Endodermal cell (in vitro differentiated cells): ENCODE results near the gene DTNA. TPM values are rescaled to one million over a fixed set of nuclear protein-coding genes. Genes with fewer than 3 reads are reported as not detected.

Experiments used
- DNase-seq: peaks from one replicate; pipeline ENCODE4 v3.0.0-alpha.2; 2017
- H3K27ac ChIP-seq: 2 replicates; pipeline ENCODE4 v1.5.1; 2013; ENCODE audit warnings: mild to moderate bottlenecking, low read depth, low read length, moderate library complexity
- H3K27me3 ChIP-seq: 2 replicates; pipeline ENCODE4 v1.6.1; 2013; ENCODE audit warnings: mild to moderate bottlenecking, low read length, moderate library complexity; ENCODE audit not compliant: insufficient read depth, control insufficient read depth, poor library complexity, severe bottlenecking
- H3K36me3 ChIP-seq: 2 replicates; pipeline ENCODE4 v1.7.0; 2013; ENCODE audit warnings: mild to moderate bottlenecking, low read length, moderate library complexity; ENCODE audit not compliant: control insufficient read depth, insufficient read depth
- H3K4me1 ChIP-seq: one replicate; pipeline ENCODE4 v1.7.0; 2013; ENCODE audit warnings: low read length; ENCODE audit not compliant: control insufficient read depth, insufficient read depth
- H3K4me3 ChIP-seq: 2 replicates; pipeline ENCODE4 v1.5.1; 2013; ENCODE audit warnings: mild to moderate bottlenecking, low read length, moderate library complexity
- H3K9ac ChIP-seq: 2 replicates; pipeline ENCODE4 v1.6.1; 2013; ENCODE audit warnings: mild to moderate bottlenecking, low read length, moderate library complexity; ENCODE audit not compliant: poor library complexity, severe bottlenecking; ENCODE audit errors: extremely low read depth
- H3K9me3 ChIP-seq: 2 replicates; pipeline ENCODE4 v1.6.1; 2013; ENCODE audit warnings: mild to moderate bottlenecking, low read length, moderate library complexity; ENCODE audit not compliant: control insufficient read depth
- H3K27ac Mint-ChIP-seq: 2 replicates; pipeline ENCODE4 v1.8.0; 2020; ENCODE audit warnings: mixed read lengths
- H3K27me3 Mint-ChIP-seq: 2 replicates; pipeline ENCODE4 v1.8.0; 2021; ENCODE audit warnings: mild to moderate bottlenecking, mixed read lengths; ENCODE audit not compliant: insufficient read depth
- H3K36me3 Mint-ChIP-seq: 2 replicates; pipeline ENCODE4 v1.8.0; 2020; ENCODE audit warnings: low read depth, mixed read lengths
- H3K4me1 Mint-ChIP-seq: 2 replicates; pipeline ENCODE4 v1.8.0; 2020; ENCODE audit warnings: mixed read lengths
- H3K4me3 Mint-ChIP-seq: 2 replicates; pipeline ENCODE4 v1.8.0; 2020; ENCODE audit warnings: mild to moderate bottlenecking, moderate library complexity, mixed read lengths
- H3K9me3 Mint-ChIP-seq: 2 replicates; pipeline ENCODE4 v1.8.0; 2020; ENCODE audit warnings: mild to moderate bottlenecking, mixed read lengths
- WGBS, 2 experiments: methylation state at CpG; one replicate each; pipeline versions ENCODE4 v1.1.5 to v1.1.7; 2013; ENCODE audit warnings: missing lambda C conversion rate in 2 of 2, mixed read lengths in 1 of 2; ENCODE audit not compliant: insufficient coverage in 1 of 2, insufficient read length in 1 of 2; 5-methylcytosine and 5-hydroxymethylcytosine counted together
- total RNA-seq, 2 donors: library from RNA; stranded (reverse); fragmentation: NEBNext Ultra II Directional in 1 of 2; extraction: Animal tissue kit (Norgen Biotek cat#: 25700) in 1 of 2; gene quantifications; 2 replicates in 1 of 2; 3 replicates in 1 of 2; pipeline ENCODE4 v1.2.1, GENCODE V29; 2021
- TF ChIP-seq, protein P1 (sequence below): fragments of 200-600 bp; sonication (generic); conservative IDR thresholded peaks from 2 replicates; pipeline ENCODE4 v1.5.0; 2021; ENCODE audit warnings: antibody characterized with exemption, mild to moderate bottlenecking

The DTNA gene
- total RNA-seq, 2 donors from 2014 or later, result 45.6 to 51.6 TPM

DNA sequence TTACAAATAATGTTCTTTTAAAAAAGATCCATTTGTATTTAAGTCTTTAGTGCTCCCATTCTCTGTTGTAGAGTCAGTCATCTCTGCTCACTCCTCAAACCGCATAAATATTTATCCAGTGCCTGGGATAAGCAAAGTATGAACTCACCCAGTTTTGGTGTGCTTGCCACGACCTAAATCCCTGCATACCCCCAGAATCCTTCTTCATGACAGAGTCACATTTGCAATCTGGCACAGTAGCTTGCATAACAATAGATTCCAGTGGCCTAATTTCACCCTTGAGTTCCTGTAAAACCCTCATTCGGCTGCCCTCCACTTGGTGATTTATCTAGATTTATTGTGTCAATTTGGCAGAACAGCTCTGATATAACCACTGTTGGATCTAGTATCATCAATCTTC lies 92.9 kb downstream of the DTNA start:
- TF ChIP-seq, protein P1, sequence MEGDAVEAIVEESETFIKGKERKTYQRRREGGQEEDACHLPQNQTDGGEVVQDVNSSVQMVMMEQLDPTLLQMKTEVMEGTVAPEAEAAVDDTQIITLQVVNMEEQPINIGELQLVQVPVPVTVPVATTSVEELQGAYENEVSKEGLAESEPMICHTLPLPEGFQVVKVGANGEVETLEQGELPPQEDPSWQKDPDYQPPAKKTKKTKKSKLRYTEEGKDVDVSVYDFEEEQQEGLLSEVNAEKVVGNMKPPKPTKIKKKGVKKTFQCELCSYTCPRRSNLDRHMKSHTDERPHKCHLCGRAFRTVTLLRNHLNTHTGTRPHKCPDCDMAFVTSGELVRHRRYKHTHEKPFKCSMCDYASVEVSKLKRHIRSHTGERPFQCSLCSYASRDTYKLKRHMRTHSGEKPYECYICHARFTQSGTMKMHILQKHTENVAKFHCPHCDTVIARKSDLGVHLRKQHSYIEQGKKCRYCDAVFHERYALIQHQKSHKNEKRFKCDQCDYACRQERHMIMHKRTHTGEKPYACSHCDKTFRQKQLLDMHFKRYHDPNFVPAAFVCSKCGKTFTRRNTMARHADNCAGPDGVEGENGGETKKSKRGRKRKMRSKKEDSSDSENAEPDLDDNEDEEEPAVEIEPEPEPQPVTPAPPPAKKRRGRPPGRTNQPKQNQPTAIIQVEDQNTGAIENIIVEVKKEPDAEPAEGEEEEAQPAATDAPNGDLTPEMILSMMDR, result no peak
- Histone ChIP-seq H3K4me3 (no peak overlapping the region), H3K4me1 (peaks cover 3% of the 10 kb centered on the region), H3K36me3 (no peaks in the 10 kb centered on the region), H3K27ac (no peak overlapping the region), H3K9me3 (no peaks in the 10 kb centered on the region), H3K27me3 (no peaks in the 10 kb centered on the region), H3K9ac (no peak overlapping the region)
- WGBS, 2 experiments, result 67 to 71% methylated on average over 3 of the region's 3 CpGs
- H3K9me3 Mint-ChIP-seq, result no peaks in the 10 kb centered on the region
- H3K27ac Mint-ChIP-seq, result no peak overlapping the region
- H3K4me1 Mint-ChIP-seq, result peaks cover 14% of the 10 kb centered on the region
- H3K4me3 Mint-ChIP-seq, result no peak overlapping the region
- no peaks in the 10 kb centered on the region for H3K36me3 Mint-ChIP-seq
- DNase-seq, result no peak
- no peaks in the 10 kb centered on the region for H3K27me3 Mint-ChIP-seq

DNA sequence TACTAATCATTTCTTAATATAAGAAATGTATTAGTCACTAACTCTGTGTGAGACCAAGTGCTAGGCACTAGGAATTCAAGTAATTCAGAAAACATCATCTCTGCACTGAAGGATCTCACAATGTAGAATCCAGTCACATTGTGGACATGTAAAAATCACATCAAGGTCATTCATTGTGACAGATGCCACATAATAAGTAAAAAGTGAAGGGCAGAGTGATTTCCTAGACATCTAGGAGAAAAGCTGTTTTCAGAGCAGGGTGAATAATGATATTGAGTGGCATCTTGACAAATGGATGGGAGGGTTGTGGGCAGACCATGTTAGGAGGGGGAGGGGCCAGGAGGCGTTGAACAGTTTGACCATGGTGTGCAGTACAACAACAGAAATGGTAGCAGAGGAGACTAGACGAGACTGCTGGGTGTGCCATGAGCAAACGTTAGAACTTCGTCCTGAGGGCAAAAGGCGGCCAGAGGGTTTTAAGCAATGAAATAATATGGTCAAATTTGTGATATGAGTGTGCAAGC lies 93.8 kb downstream of the DTNA start:
- Histone ChIP-seq H3K27me3 (no peaks in the 10 kb centered on the region), H3K4me1 (peaks cover 3% of the 10 kb centered on the region), H3K9ac (no peak overlapping the region), H3K36me3 (no peaks in the 10 kb centered on the region), H3K27ac (no peak overlapping the region), H3K4me3 (no peak overlapping the region), H3K9me3 (no peaks in the 10 kb centered on the region)
- no peaks in the 10 kb centered on the region for H3K36me3 Mint-ChIP-seq
- H3K27me3 Mint-ChIP-seq, result no peaks in the 10 kb centered on the region
- 84 to 94% methylated on average over 5 of the region's 5 CpGs for WGBS, 2 experiments
- TF ChIP-seq, protein P1, result no peak
- H3K9me3 Mint-ChIP-seq, result no peaks in the 10 kb centered on the region
- DNase-seq, result no peak
- no peak overlapping the region for H3K4me3 Mint-ChIP-seq
- H3K27ac Mint-ChIP-seq, result no peak overlapping the region
- peaks cover 19% of the 10 kb centered on the region for H3K4me1 Mint-ChIP-seq

DNA sequence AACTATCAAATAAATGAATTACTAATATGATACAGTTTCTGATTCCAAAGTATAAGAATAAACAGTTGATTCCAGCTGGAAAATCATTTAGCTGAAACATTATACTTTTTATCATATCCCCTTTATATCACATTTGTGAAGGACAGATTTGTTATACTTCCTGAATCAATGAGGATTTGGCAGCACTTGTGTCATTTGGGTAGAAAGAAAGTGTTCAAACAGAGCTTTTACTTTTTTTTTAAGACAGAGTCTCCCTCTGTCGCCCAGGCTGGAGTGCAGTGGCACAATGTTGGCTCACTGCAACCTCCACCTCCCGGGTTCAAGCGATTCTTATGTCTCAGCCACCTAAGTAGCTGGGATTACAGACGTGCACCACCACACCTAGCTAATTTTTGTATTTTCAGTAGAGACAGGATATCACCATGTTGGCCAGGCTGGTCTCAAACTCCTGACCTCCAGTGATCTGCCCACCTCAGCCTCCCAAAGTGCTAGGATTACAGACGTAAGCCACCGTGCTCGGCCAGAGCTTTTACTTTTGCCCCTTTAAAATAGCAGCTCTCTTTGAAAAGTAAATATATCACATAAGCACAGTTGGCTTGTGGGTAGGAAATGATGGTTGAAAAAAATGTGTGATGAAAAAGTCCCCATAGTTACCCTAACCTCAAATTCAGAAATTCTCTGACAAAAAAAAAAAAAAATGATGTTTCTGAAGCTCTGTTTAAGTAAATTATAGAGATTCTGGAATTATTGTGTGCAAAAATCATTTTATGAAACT lies 95.2 kb downstream of the DTNA start:
- WGBS, 2 experiments, result 75 to 91% methylated on average over 3 to 5 of the region's 7 CpGs
- Histone ChIP-seq H3K36me3 (no peaks in the 10 kb centered on the region), H3K27ac (no peak overlapping the region), H3K4me1 (peaks cover 3% of the 10 kb centered on the region), H3K9ac (no peak overlapping the region), H3K9me3 (no peaks in the 10 kb centered on the region), H3K27me3 (no peaks in the 10 kb centered on the region), H3K4me3 (no peak overlapping the region)
- DNase-seq, result no peak
- Mint-ChIP-seq H3K9me3 (no peaks in the 10 kb centered on the region), H3K27me3 (no peaks in the 10 kb centered on the region), H3K27ac (no peak overlapping the region), H3K4me3 (no peak overlapping the region), H3K4me1 (peaks cover 16% of the 10 kb centered on the region), H3K36me3 (no peaks in the 10 kb centered on the region)
- TF ChIP-seq, protein P1, result no peak
